ENCODE measurements around the gene TCF12.
A peak's percentile ranks its signal among the peaks of the same experiment; 100 is the strongest.

Gene TCF12

GRCh38 chr15:56918046-56918938 is at the start of gene TCF12:
Gene TCF12, plus strand, starts transcription at chr15:56918644. Its CDS starts 1,270 bp downstream, at chr15:56919914.
- DNase-seq = peak; percentile 97

GRCh38 chr15:56869573-56869972 is 48.9 kb upstream of the TCF12 start:
- peak; percentile 35 for DNase-seq

GRCh38 chr15:56871185-56871584 is 47.3 kb upstream of the TCF12 start:
- no peak for DNase-seq

GRCh38 chr15:56871867-56872266 is 46.6 kb upstream of the TCF12 start:
- DNase-seq = no peak

- DNase-seq = no peak
These were observed 41.0 kb upstream of the TCF12 start for GRCh38 chr15:56877255-56877970.

- no peak for DNase-seq
These were observed 38.9 kb upstream of the TCF12 start for GRCh38 chr15:56879502-56879901.

GRCh38 chr15:56883088-56883487 is 35.4 kb upstream of the TCF12 start:
- no peak for DNase-seq

- DNase-seq = peak; percentile 23
These were observed 32.0 kb upstream of the TCF12 start for GRCh38 chr15:56886363-56886931.

- DNase-seq = peak; percentile 96
These were observed 31.3 kb upstream of the TCF12 start for GRCh38 chr15:56886932-56887781.

- no peak for DNase-seq
These were observed 30.5 kb upstream of the TCF12 start for GRCh38 chr15:56887782-56888438.

GRCh38 chr15:56890038-56890437 is 28.4 kb upstream of the TCF12 start:
- DNase-seq = no peak

- DNase-seq = no peak
These were observed 26.5 kb upstream of the TCF12 start for GRCh38 chr15:56891852-56892440.

GRCh38 chr15:56892659-56893363 is 25.6 kb upstream of the TCF12 start:
- DNase-seq = no peak

GRCh38 chr15:56893364-56893678 is 25.1 kb upstream of the TCF12 start:
- no peak for DNase-seq

GRCh38 chr15:56894601-56895000 is 23.8 kb upstream of the TCF12 start:
- no peak for DNase-seq

GRCh38 chr15:56901931-56902330 is 16.5 kb upstream of the TCF12 start:
- DNase-seq = no peak

GRCh38 chr15:56906766-56907165 is 11.7 kb upstream of the TCF12 start:
- DNase-seq = no peak

GRCh38 chr15:56910801-56911200 is 7.6 kb upstream of the TCF12 start:
- no peak for DNase-seq

GRCh38 chr15:56913241-56913640 is 5.2 kb upstream of the TCF12 start:
- DNase-seq = no peak

- DNase-seq = no peak
These were observed 4.8 kb upstream of the TCF12 start for GRCh38 chr15:56913670-56914069.

GRCh38 chr15:56915888-56916287 is 2.6 kb upstream of the TCF12 start:
- no peak for DNase-seq
